HTERT RPE-1 (cell line): ENCODE results near the gene PTGER4.
"Not testable (repeated sequence)": the region's sequence is repeated elsewhere in the genome, so short reads cannot be mapped to it uniquely, and the experiment has no call there.

ENCODE experiments used
- in situ Hi-C: fragments of 300-500 bp; cut with MboI; formaldehyde crosslinking; loops from 4 replicates; pipeline ENCODE4 v1.14.3; 2020; ENCODE audit warnings: low sequenced_read_pairs

PTGER4 gene

DNA sequence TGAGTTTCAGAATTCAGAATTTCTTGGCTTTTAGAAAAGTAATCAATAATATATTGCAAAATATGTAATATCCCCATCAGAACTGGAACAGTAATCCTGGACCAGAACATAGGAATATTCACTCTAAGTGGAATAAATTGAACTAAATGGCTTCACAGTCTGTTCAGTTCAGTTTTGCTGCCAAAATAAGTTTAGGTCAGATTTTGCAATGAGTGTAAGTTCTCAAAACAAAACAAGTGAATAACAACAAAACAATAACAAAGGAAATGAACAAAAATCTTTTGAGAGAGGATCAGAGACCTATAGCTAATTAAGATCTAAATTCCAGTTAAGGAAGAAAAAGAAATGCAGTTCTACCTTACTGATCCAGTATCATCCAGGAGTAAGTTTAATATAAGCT lies 9.3 kb downstream of the PTGER4 start:
- in situ Hi-C loops: no loop called here

DNA sequence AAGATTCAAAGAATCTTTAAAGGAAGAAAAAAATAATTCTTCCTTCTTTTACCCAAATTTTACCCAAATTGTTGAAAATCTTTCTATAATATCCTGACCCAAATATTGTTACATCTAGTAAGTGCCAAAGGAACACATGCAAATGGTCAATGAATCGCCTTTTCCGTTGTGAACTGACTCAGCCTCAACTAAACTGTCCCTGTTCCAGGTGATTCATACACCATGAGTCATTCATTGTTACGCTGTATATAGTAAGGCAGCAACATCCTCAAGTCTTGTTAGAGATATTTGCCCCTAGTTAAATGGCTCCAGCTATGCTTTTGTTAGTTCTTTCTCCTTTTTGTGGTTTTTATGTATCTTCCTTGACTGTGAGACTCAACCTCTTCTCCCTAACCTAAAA lies 9.7 kb downstream of the PTGER4 start:
- in situ Hi-C loops: no loop called here

DNA sequence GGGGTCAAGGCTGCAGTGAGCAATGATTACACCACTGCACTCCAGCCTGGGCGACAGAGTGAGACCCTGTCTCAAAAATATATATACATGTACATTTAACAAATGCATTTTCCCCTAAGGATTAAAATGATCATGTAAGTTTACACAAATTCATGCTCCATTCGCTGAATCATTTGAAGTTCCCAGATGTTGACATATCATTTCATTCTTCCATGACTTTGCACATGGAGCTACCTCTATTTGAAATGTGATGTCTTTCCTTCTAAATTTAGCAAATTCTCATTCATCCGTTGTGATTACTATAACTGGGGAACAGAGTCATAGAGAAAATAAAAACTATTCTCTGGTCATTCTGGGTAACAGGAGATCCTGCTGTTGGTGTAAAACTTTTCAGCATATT lies 10.6 kb downstream of the PTGER4 start:
- in situ Hi-C loops: no loop called here

DNA sequence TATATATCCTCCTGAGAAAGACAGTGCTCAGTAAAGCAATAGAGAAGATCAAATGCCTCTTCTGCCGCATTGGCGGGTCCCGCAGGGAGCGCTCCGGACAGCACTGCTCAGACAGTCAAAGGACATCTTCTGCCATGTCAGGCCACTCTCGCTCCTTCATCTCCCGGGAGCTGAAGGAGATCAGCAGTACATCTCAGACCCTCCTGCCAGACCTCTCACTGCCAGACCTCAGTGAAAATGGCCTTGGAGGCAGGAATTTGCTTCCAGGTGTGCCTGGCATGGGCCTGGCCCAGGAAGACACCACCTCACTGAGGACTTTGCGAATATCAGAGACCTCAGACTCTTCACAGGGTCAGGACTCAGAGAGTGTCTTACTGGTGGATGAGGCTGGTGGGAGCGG lies 12.2 kb downstream of the PTGER4 start:
- in situ Hi-C loops: no loop called here

DNA sequence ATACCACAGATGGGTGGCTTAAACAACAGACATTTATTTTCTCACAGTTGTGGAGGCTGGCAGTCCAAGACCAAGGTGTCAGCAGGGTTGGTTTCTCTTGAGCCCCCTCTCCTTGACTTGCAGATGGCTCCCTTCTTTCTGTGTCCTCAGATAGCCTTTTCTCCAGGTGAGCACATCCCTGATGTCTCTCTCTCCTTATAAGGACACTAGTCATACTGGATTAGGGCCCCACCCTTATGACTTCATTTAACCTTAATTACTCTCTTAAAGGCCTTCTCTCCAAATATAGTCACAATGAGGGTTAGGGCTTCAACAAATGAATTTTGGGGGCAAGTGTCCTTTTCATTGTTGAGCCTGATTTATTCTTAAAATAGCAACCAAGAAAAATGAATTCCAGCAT lies 14.7 kb downstream of the PTGER4 start:
- in situ Hi-C loops: no loop called here

DNA sequence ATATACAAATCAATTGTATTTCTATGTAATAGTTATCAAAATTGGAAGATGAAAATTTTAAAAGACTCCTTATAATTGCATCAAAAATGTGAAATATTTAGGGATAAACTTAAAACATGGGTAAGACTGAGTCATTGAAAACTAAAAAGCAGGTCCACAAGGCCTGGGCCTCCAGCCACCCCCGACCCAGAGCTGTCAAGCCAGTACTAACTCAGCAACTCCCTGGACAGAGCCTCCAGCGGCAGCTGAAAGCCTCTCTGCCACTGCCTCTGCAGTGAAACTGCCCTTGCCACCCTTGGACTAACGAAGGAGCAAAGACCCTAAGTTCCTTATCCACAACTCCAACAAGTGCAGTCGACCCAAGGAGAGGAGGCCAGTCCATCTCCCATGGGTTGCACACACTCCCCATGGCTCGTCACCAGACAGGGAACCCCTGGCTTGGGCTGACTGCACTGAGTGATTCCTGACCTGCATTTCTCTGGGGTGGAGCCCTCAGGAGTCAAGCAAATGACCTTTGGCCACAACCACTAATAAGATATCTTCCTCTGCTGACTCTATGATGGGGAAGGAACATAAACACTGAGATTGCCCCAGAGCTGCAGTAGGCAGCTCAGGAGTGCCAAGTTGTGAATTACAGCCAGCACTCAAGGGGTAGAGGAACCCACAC lies 20.5 kb downstream of the PTGER4 start:
- in situ Hi-C loops: no loop called here

DNA sequence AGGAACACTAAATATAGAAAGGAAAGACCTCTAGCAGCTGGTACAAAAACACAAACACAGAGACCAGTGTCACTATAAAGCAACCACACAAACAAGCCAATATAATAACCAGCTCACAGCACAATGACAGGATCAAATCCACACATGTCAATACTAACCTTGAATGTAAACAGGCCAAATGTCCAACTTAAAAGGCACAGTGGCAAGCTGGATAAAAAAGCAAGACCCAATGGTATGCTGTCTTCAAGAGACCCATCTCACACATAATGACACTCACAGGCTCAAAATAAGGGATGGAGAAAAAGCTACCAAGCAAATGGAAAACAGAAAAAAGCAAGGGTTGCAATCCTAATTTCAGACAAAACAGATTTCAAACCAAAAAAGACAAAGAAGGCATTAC lies 22.3 kb downstream of the PTGER4 start:
- in situ Hi-C loops: not testable (repeated sequence)

DNA sequence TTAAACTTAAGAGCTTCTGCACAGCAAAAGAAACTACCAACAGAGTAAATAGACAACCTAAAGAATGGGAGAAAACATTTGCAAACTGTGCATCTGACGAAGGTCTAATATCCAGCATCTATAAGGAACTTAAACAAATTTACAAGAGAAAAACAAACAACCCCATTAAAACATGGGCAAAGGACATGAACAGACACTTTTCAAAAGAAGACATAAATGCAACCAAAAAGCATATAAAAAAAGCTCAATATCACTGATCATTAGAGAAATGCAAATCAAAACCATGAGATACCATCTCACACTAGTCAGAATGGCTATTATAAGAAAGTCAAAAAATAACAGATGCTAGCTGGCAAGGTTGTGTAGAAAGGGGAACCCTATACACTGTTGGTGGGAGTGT lies 25.8 kb downstream of the PTGER4 start:
- in situ Hi-C loops: not testable (repeated sequence)

DNA sequence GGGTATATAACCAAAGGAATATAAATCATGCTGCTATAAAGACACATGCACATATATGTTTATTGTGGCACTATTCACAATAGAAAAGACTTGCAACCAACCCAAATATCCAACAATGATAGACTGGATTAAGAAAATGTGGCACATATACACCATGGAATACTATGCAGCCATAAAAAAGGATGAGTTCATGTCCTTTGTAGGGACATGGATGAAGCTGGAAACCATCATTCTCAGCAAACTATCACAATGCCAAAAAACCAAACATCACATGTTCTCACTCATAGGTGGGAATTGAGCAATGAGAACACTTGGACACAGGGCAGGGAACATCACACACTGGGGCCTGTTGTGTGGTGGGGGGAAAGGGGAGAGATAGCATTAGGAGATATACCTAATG lies 30.9 kb downstream of the PTGER4 start:
- in situ Hi-C loops: not testable (repeated sequence)

DNA sequence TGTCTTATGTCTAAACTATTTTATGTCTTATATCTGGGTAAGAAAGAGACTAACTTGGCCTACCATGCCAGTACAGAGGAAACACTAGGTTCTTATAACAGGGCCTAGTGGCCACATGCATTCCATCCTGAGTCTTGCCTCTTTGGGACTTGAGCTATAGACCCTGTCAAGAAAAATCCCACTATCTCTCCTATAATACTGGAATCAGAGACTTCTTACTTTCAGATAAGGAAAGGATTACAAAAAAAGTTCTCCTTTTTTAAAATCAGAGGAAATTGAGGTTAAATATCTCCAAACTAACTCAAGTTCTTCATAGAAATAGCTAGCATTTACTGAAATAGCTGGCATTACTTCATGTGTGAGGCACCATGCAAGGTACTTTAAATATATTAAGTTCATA lies 34.3 kb downstream of the PTGER4 start:
- in situ Hi-C loops: no loop called here

DNA sequence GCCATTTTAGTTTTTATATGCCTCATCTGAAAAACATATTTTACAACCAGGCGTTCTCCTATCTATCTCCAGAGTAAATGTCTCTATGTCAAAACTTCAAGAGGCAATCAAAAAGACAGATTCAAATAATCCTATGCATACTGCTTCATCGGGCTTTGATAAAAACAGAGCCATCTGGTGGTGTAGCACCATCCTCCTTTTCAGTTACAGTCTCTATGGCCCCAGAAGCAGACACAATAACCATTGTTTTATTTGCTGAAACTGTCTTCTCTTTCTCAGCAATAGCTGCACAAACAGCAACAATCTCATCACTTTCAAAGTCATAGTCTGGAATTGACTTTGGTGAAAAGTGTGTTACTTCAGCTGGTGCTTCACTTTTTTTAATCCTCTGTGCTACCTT lies 36.3 kb downstream of the PTGER4 start:
- in situ Hi-C loops: no loop called here

DNA sequence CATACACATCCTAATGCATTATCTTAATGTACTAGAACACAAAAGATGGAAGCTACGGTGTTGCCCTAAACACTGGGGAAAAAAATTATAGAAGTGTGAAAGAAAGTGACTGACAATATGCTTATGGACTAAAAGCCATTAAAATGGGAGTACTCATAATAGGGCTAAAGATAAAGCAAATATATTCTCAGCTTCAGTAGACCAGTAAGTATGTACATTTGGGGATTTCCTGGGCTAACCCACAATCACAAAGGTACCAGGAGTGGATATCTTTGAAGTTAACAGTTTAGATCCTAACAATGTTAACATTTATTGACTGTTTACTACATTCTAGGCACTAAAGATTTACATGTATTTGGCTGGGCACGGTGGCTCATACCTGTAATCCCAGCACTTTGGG lies 36.9 kb downstream of the PTGER4 start:
- in situ Hi-C loops: no loop called here

DNA sequence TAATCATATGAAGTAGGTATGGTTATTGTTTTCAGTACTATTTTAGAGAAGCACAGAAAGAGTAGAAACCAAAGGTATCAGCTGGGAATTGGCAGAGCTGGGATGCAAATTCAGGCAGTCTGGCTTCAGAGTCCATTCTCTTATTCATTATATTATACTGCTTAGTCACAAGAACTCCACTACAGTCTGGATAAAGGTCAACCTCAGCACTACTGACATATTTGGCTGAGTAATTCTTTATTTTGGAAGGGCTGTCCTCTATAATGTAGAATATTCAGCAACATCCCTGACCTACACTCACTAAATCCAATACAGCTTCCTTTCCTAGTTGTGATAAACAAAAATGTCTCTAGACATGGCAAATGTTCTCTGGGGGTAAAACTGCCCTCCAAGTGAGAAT lies 37.6 kb downstream of the PTGER4 start:
- in situ Hi-C loops: no loop called here

DNA sequence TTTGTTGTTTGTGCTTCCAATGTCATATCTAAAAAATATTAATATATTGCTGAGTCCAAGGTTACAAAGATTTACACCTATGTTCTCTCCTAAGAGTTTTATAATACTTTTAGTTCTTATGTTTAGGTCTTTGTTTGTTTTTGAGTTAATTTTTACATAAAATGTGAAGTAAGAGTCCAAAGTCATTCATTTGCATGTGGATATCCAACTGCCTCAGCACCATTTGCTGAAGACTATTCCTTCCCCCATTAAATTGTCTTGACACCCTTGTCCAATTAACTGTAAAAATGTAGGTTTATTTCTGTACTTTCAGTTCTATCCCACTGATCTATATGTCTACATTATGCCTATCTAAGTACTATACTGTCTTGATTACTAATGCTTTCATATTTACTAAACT lies 40.4 kb downstream of the PTGER4 start:
- in situ Hi-C loops: no loop called here

DNA sequence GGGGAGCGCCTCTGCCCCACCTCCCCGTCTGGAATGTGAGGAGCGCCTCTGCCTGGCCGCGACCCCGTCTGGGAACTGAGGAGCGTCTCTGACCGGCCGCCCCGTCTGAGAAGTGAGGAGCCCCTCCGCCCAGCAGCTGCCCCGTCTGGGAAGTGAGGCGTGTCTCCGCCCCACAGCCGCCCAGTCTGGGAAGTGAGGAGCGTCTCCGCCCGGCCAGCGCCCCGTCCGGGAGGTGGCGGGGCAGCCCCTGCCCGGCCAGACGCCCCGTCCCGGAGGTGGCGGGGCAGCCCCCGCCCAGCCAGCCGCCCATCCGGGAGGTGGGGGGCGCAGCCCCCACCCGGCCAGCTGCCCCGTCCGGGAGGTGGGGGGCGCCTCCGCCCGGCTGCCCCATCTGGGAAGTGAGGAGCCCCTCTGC lies 42.8 kb downstream of the PTGER4 start:
- in situ Hi-C loops: not testable (repeated sequence)

DNA sequence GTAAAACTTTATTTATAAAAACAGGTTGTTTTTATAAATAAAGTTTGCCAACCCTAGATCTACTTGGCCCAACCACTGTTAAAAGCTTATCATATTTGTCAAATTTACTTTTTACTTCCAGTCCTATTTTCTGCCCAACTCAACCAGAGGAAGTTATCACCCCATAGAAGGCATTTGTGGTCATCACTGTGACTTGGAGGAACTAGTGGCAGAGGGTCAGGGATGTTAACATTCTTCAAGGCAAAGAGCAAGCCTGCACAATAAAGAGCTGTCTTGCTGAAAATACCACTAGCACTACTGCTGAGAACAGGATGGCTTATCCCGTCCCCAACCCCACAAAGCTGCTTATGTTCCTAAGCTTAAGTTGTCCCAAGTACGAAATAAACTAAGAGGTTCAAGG lies 53.7 kb downstream of the PTGER4 start:
- in situ Hi-C loops: no loop called here

DNA sequence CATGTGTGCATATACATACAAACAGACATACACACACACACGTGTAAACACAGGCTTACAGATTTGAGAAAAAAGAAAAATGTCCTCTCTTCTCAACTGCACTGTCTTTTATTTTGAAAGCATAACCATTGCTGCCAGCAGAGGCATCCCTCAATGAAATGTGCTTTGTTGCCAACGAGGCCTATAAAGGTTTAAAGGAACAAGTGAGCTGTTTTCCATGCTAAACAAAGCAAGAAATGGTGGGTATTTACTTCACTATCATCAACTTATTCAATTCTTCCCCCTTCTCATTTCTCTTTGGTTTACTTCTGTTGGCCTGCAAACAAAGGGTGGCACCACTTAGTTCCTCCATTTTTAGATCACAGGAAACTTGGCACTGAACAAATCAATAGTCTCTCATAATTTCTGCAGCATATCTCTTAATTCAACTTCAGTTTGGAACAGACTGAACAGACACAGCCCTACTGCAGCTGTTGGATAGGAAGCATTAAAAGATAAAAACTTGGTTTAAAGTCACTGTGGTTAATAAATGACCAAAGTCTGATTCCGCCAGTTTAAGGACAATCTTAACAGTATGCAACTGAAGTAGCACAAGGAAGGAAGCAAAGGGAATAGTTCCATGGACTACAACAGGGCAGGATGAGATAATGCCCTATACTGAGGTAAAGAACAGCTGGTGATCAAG lies 54.3 kb downstream of the PTGER4 start:
- in situ Hi-C loops: no loop called here

DNA sequence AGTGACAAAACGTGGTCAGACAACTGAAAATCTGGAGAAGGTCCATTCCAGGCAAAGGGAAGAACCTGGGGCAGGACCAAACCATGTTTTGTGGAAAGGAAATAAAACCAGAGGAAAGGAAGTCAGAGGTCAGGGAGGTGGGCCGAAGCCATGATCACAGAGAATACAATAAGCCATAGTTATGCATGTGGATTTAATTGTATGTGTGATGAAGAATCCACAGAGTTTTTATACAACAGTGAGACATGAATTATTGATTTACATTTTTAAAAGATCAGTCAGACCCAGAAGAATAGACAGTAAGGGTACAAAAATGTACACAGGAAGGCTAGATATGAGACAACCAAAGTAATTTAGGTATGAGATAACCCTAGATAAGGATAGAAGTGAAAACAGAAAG lies 55.3 kb downstream of the PTGER4 start:
- in situ Hi-C loops: no loop called here

DNA sequence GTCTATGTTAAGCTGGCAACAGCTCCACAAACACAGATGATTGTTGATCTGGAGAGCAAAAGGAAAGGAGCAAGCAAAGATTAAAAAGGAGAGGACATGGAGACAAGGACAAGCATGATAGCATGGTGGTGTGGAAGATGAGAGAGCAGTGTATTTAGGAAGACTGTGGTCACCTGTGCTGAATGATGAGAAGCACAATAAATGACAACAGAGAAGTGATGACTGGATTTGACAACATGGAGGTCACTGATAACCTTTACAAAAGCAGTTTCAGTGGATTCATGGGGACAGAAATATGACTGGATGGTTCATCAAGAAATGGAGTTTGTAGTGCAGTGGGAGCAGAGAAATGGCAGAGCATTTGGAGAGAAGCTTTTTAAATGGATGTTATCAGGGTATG lies 55.9 kb downstream of the PTGER4 start:
- in situ Hi-C loops: no loop called here

DNA sequence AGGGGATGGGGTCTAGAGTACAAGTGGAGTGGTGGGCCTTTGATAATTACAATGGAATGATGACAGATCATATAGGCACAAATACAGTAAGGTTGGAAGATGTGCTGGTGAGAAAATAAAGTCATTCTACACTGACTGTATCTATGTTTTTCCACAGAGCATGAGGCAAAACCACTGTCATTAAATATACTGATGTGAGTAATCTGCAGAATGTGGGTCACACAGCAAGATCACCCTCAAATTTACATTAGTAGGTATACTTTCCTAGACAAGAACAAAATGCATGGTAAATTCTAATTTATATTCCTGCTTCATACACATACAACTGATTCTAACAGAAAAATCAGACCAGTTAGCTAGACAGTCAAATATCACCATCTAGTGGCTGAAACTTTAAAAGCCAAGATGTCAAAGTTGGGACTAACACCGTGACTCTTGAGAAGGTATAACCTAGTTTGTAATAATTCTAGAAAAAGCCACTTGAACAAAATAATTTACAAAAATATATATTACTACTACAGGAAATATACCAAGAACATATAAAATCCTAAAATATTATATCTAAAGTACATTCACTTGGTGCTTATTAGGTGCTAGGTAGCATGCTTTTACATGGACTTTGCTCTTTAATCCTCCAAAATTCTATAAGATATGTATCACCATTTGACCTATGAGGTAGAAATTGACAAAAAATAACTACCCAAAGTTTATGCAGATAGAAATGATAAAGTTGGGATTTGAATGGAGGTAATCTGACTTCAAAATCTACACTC lies 56.6 kb downstream of the PTGER4 start:
- in situ Hi-C loops: no loop called here

DNA sequence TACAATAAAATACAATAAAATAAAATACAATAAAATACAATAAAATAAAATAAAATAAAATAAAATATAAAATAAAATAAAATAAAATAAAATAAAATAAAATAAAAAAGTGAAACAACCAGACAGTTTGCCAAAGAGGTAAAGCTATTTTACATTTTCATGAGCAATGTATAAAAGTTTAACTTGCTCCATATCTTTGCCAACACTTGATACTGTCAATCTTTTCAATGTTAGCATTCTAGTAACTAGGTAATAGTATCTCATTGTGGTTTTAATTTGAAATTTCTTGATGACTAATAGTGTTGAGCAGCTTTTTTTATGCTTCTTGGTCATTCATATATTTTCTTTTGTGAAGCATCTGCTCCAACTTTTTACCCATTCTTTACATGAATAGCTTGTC lies 58.8 kb downstream of the PTGER4 start:
- in situ Hi-C loops: no loop called here
